ENCODE measurements around the gene RICTOR.

Gene RICTOR

DNA sequence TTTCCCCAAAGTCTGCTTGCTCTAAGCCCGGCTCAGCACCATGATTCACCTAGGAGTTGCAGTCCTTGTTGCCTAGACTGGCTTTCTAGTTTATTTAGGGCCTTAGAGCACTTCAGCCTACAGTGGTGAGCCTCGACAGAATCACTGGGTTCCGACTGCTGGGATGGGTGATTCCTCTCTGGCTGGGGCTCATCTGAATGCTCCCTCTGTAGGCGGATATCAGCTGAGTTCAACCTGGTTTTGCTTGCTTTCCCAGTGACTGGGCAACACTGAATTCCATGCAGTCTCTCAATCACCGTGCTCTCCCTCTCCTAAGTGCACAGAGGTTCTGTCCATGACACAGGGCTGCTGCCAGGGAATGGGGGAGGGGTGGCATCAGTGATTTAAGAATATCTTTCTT is 174.3 kb downstream of the RICTOR start:
- no peak overlapping the region for H3K4me2 ChIP-seq (ENCODE audit: low read length)
- no peak overlapping the region for H3K4ac ChIP-seq (ENCODE audit: low read depth, low read length)
- H3K9ac ChIP-seq (ENCODE audit: low read length), result no peak overlapping the region
- H3K27me3 ChIP-seq (ENCODE audit: insufficient read depth, low read length, poor library complexity), result no peaks in the 10 kb centered on the region
- no peak overlapping the region for H3K23ac ChIP-seq (ENCODE audit: low read length)
- peak; percentile 7 for DNase-seq
- H2BK120ac ChIP-seq (ENCODE audit: low read depth, low read length), result no peak overlapping the region
- no peak overlapping the region for H3K56ac ChIP-seq (ENCODE audit: low read length)
- no peak overlapping the region for H3K18ac ChIP-seq (ENCODE audit: low read length)
- no peak overlapping the region for H2BK15ac ChIP-seq (replicated peaks; ENCODE audit: low read depth)
- no peak overlapping the region for H2BK5ac ChIP-seq (ENCODE audit: low read length)
- no CpG with 5 or more reads among the region's 5 CpGs for WGBS (ENCODE audit: extremely low coverage, insufficient coverage, low lambda C conversion rate)
- no peaks in the 10 kb centered on the region for H3K36me3 ChIP-seq (ENCODE audit: control insufficient read depth, insufficient read depth, low read length)
- no peaks in the 10 kb centered on the region for H3K4me1 ChIP-seq (ENCODE audit: control insufficient read depth, low read depth, low read length)
- H2AK5ac ChIP-seq (ENCODE audit: low read length), result no peak overlapping the region
- H4K5ac ChIP-seq (ENCODE audit: low read length), result no peak overlapping the region
- no peak overlapping the region for H4K8ac ChIP-seq (ENCODE audit: low read depth, low read length)
- H3K79me1 ChIP-seq (ENCODE audit: low read length), result no peaks in the 10 kb centered on the region
- H3K4me3 ChIP-seq (ENCODE audit: low read length), result no peak overlapping the region
- no peak overlapping the region for H3K27ac ChIP-seq (ENCODE audit: low read depth, low read length)
- no peaks in the 10 kb centered on the region for H3K79me2 ChIP-seq (ENCODE audit: control insufficient read depth, insufficient read depth, low read length)

DNA sequence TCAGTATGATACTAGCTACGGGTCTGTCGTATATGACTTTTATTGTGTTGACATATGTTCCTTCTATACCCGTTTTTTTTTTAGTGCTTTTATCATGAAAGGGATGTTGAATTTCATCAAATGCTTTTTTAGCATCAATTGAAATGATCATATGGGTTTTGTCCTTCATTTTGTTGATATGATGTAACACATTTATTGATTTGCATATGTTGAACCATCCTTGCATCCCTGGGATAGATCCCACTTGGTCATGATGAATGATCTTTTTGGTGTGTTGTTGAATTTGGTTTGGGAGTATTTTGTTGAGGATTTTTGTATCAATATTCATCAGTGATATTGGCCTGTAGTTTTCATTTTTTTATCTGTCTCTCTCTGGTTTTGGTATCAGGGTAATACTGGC is 177.4 kb downstream of the RICTOR start:
- Histone ChIP-seq H3K27me3 (ENCODE audit: insufficient read depth, low read length, poor library complexity) (no peaks in the 10 kb centered on the region), H3K36me3 (ENCODE audit: control insufficient read depth, insufficient read depth, low read length) (no peaks in the 10 kb centered on the region), H3K4ac (ENCODE audit: low read depth, low read length) (no peak overlapping the region), H2AK5ac (ENCODE audit: low read length) (no peak overlapping the region), H4K5ac (ENCODE audit: low read length) (no peak overlapping the region), H3K27ac (ENCODE audit: low read depth, low read length) (no peak overlapping the region), H3K18ac (ENCODE audit: low read length) (no peak overlapping the region), H3K4me2 (ENCODE audit: low read length) (no peak overlapping the region), H3K56ac (ENCODE audit: low read length) (no peak overlapping the region), H4K8ac (ENCODE audit: low read depth, low read length) (no peak overlapping the region), H2BK15ac (replicated peaks; ENCODE audit: low read depth) (no peak overlapping the region), H2BK5ac (ENCODE audit: low read length) (no peak overlapping the region), H2BK120ac (ENCODE audit: low read depth, low read length) (no peak overlapping the region), H3K79me2 (ENCODE audit: control insufficient read depth, insufficient read depth, low read length) (no peaks in the 10 kb centered on the region), H3K23ac (ENCODE audit: low read length) (no peak overlapping the region), H3K4me3 (ENCODE audit: low read length) (no peak overlapping the region), H3K4me1 (ENCODE audit: control insufficient read depth, low read depth, low read length) (no peaks in the 10 kb centered on the region), H3K79me1 (ENCODE audit: low read length) (no peaks in the 10 kb centered on the region), H3K9ac (ENCODE audit: low read length) (no peak overlapping the region)
- no CpG with 5 or more reads among the region's 3 CpGs for WGBS (ENCODE audit: extremely low coverage, insufficient coverage, low lambda C conversion rate)
- no peak for DNase-seq

DNA sequence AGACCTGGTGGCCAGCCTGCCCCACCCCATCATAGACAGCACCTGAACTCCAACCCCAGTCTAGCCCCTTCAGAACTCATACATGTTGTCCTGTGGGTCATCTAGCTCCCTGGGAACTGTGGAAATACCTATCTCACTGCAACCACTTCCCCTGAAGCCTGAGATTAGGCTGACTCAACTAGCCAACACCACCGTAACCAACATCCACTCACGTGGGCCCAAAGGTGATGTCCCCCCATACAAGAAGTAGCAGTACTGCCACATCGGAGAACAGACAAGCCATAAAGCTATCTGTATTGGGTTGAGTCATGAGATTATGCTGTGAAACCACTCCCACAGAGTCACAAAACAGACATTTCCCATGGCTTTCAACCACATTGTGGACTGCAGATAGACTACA is 181.8 kb downstream of the RICTOR start:
- Histone ChIP-seq H4K8ac (ENCODE audit: low read depth, low read length) (no peak overlapping the region), H3K79me1 (ENCODE audit: low read length) (no peaks in the 10 kb centered on the region), H3K4ac (ENCODE audit: low read depth, low read length) (no peak overlapping the region), H3K9ac (ENCODE audit: low read length) (no peak overlapping the region), H3K36me3 (ENCODE audit: control insufficient read depth, insufficient read depth, low read length) (no peaks in the 10 kb centered on the region), H3K18ac (ENCODE audit: low read length) (no peak overlapping the region), H3K79me2 (ENCODE audit: control insufficient read depth, insufficient read depth, low read length) (no peaks in the 10 kb centered on the region), H2AK5ac (ENCODE audit: low read length) (no peak overlapping the region), H2BK5ac (ENCODE audit: low read length) (no peak overlapping the region), H3K27me3 (ENCODE audit: insufficient read depth, low read length, poor library complexity) (no peaks in the 10 kb centered on the region), H3K4me1 (ENCODE audit: control insufficient read depth, low read depth, low read length) (no peaks in the 10 kb centered on the region), H4K5ac (ENCODE audit: low read length) (no peak overlapping the region), H3K4me3 (ENCODE audit: low read length) (no peak overlapping the region), H3K27ac (ENCODE audit: low read depth, low read length) (no peak overlapping the region), H3K4me2 (ENCODE audit: low read length) (no peak overlapping the region), H2BK15ac (replicated peaks; ENCODE audit: low read depth) (no peak overlapping the region), H3K56ac (ENCODE audit: low read length) (no peak overlapping the region), H3K23ac (ENCODE audit: low read length) (no peak overlapping the region), H2BK120ac (ENCODE audit: low read depth, low read length) (no peak overlapping the region)
- WGBS (ENCODE audit: extremely low coverage, insufficient coverage, low lambda C conversion rate), result no CpG with 5 or more reads among the region's 3 CpGs
- DNase-seq, result no peak

DNA sequence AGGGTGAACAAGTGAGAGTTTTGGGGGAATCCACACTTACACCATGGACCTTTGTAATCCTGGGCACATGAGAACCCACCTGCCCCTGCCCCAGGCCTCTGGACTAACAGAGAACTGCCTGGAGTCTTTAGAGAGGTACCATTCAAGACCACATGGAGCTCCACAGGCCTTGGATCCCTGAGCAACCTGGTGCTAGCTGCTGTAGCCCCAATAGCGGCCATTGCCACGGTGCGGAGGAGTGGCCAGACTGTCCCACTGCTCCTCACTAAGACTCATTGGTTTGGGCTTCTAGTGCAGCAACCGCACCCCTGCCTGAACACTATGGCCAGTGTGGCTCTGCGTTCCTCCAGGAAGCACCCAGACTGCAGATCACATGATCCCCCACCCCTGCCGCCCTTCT is 182.6 kb downstream of the RICTOR start:
- H3K27ac ChIP-seq (ENCODE audit: low read depth, low read length), result no peak overlapping the region
- no peak overlapping the region for H3K56ac ChIP-seq (ENCODE audit: low read length)
- no peak overlapping the region for H4K8ac ChIP-seq (ENCODE audit: low read depth, low read length)
- no CpG with 5 or more reads among the region's 6 CpGs for WGBS (ENCODE audit: extremely low coverage, insufficient coverage, low lambda C conversion rate)
- no peak overlapping the region for H3K4ac ChIP-seq (ENCODE audit: low read depth, low read length)
- H3K27me3 ChIP-seq (ENCODE audit: insufficient read depth, low read length, poor library complexity), result no peaks in the 10 kb centered on the region
- no peak overlapping the region for H3K4me3 ChIP-seq (ENCODE audit: low read length)
- H3K4me1 ChIP-seq (ENCODE audit: control insufficient read depth, low read depth, low read length), result no peaks in the 10 kb centered on the region
- no peak for DNase-seq
- no peak overlapping the region for H3K23ac ChIP-seq (ENCODE audit: low read length)
- H2BK120ac ChIP-seq (ENCODE audit: low read depth, low read length), result no peak overlapping the region
- no peaks in the 10 kb centered on the region for H3K36me3 ChIP-seq (ENCODE audit: control insufficient read depth, insufficient read depth, low read length)
- H3K9ac ChIP-seq (ENCODE audit: low read length), result no peak overlapping the region
- H3K18ac ChIP-seq (ENCODE audit: low read length), result no peak overlapping the region
- H2BK15ac ChIP-seq (replicated peaks; ENCODE audit: low read depth), result no peak overlapping the region
- H3K79me1 ChIP-seq (ENCODE audit: low read length), result no peaks in the 10 kb centered on the region
- no peaks in the 10 kb centered on the region for H3K79me2 ChIP-seq (ENCODE audit: control insufficient read depth, insufficient read depth, low read length)
- no peak overlapping the region for H4K5ac ChIP-seq (ENCODE audit: low read length)
- H3K4me2 ChIP-seq (ENCODE audit: low read length), result no peak overlapping the region
- H2BK5ac ChIP-seq (ENCODE audit: low read length), result no peak overlapping the region
- H2AK5ac ChIP-seq (ENCODE audit: low read length), result no peak overlapping the region

DNA sequence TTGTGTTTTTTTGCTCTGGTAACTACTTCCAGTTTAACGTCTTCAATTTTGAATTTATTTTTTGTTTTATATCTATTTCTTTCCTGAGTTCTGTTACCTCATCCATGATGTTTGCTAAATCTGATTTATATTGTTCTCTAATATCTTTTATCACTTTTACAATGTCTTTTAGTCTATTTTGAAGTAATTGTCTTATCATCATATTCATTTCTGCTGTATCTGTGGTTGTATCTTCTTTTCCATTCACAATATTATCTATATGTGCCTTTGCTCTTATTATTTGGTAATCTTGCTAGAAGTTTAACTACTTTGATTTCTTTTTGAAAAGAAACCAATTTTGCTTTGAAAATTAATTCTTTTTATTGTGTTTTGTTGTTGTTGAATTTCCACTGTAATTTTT is 184.8 kb downstream of the RICTOR start:
- no peak overlapping the region for H3K18ac ChIP-seq (ENCODE audit: low read length)
- H4K8ac ChIP-seq (ENCODE audit: low read depth, low read length), result no peak overlapping the region
- H3K9ac ChIP-seq (ENCODE audit: low read length), result no peak overlapping the region
- no peak overlapping the region for H3K56ac ChIP-seq (ENCODE audit: low read length)
- H3K4ac ChIP-seq (ENCODE audit: low read depth, low read length), result no peak overlapping the region
- H3K4me1 ChIP-seq (ENCODE audit: control insufficient read depth, low read depth, low read length), result no peaks in the 10 kb centered on the region
- no peaks in the 10 kb centered on the region for H3K27me3 ChIP-seq (ENCODE audit: insufficient read depth, low read length, poor library complexity)
- H3K27ac ChIP-seq (ENCODE audit: low read depth, low read length), result no peak overlapping the region
- no peak overlapping the region for H2AK5ac ChIP-seq (ENCODE audit: low read length)
- no peak for DNase-seq
- H2BK120ac ChIP-seq (ENCODE audit: low read depth, low read length), result no peak overlapping the region
- no peak overlapping the region for H4K5ac ChIP-seq (ENCODE audit: low read length)
- H3K79me2 ChIP-seq (ENCODE audit: control insufficient read depth, insufficient read depth, low read length), result no peaks in the 10 kb centered on the region
- no CpG with 5 or more reads among the region's 1 CpG for WGBS (ENCODE audit: extremely low coverage, insufficient coverage, low lambda C conversion rate)
- H2BK5ac ChIP-seq (ENCODE audit: low read length), result no peak overlapping the region
- H3K79me1 ChIP-seq (ENCODE audit: low read length), result no peaks in the 10 kb centered on the region
- H3K23ac ChIP-seq (ENCODE audit: low read length), result no peak overlapping the region
- H3K36me3 ChIP-seq (ENCODE audit: control insufficient read depth, insufficient read depth, low read length), result no peaks in the 10 kb centered on the region
- H2BK15ac ChIP-seq (replicated peaks; ENCODE audit: low read depth), result no peak overlapping the region
- no peak overlapping the region for H3K4me2 ChIP-seq (ENCODE audit: low read length)
- H3K4me3 ChIP-seq (ENCODE audit: low read length), result no peak overlapping the region

DNA sequence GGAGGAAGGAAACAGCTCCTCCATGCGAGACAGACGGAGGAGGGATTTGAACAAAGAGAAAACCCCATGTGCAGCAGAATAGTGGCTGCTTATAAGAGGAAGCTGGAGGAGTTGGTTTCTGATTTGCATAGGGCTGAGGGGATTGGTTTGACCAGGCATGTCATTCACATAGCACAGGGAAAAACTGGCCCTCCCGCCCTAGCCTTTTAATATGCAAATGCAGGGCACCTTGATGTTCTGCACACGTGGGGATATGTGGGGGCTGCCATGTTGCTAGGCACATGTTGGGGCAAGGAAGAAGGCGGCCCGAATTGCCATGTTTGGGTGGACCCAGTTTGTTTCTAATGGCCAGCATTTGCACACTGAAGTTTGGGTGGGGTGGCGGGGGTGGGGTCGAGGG is 186.2 kb downstream of the RICTOR start:
- Histone ChIP-seq H4K8ac (ENCODE audit: low read depth, low read length) (no peak overlapping the region), H3K27me3 (ENCODE audit: insufficient read depth, low read length, poor library complexity) (no peaks in the 10 kb centered on the region), H3K79me2 (ENCODE audit: control insufficient read depth, insufficient read depth, low read length) (no peaks in the 10 kb centered on the region), H3K4me3 (ENCODE audit: low read length) (no peak overlapping the region), H3K4me2 (ENCODE audit: low read length) (no peak overlapping the region), H2BK15ac (replicated peaks; ENCODE audit: low read depth) (no peak overlapping the region), H3K9ac (ENCODE audit: low read length) (no peak overlapping the region), H4K5ac (ENCODE audit: low read length) (no peak overlapping the region), H3K36me3 (ENCODE audit: control insufficient read depth, insufficient read depth, low read length) (no peaks in the 10 kb centered on the region), H3K27ac (ENCODE audit: low read depth, low read length) (no peak overlapping the region), H2AK5ac (ENCODE audit: low read length) (no peak overlapping the region), H2BK120ac (ENCODE audit: low read depth, low read length) (no peak overlapping the region), H2BK5ac (ENCODE audit: low read length) (no peak overlapping the region), H3K18ac (ENCODE audit: low read length) (no peak overlapping the region), H3K4me1 (ENCODE audit: control insufficient read depth, low read depth, low read length) (no peaks in the 10 kb centered on the region), H3K56ac (ENCODE audit: low read length) (no peak overlapping the region), H3K23ac (ENCODE audit: low read length) (no peak overlapping the region), H3K79me1 (ENCODE audit: low read length) (no peaks in the 10 kb centered on the region), H3K4ac (ENCODE audit: low read depth, low read length) (no peak overlapping the region)
- DNase-seq, result peak; percentile 65
- WGBS (ENCODE audit: extremely low coverage, insufficient coverage, low lambda C conversion rate), result no CpG with 5 or more reads among the region's 8 CpGs

Data from mesendoderm (in vitro differentiated cells).